Mesenchymal stem cell (in vitro differentiated cells and primary cell): ENCODE results near the gene ATAD2B.

ENCODE experiments used
- DNase-seq: peaks from one replicate; pipeline ENCODE4 v3.0.0-alpha.2; 2013
- H2AFZ ChIP-seq: one replicate; pipeline ENCODE4 v1.6.1; 2013; ENCODE audit warnings: low read depth, mild to moderate bottlenecking, control low read depth, inconsistent platforms, low read length, moderate library complexity
- H2AK5ac ChIP-seq: 2 replicates; pipeline ENCODE4 v1.6.1; 2013; ENCODE audit warnings: low read length, moderate library complexity, mild to moderate bottlenecking, inconsistent platforms; ENCODE audit not compliant: severe bottlenecking
- H2BK120ac ChIP-seq: one replicate; pipeline ENCODE4 v1.6.1; 2013; ENCODE audit warnings: low read depth, mild to moderate bottlenecking, inconsistent platforms, low read length, moderate library complexity
- H2BK12ac ChIP-seq, 2 experiments: one replicate each; pipeline ENCODE4 v1.6.1; 2013; ENCODE audit warnings: inconsistent platforms in 2 of 2, low read length in 2 of 2, mild to moderate bottlenecking in 2 of 2, moderate library complexity in 2 of 2, control low read depth in 1 of 2
- H2BK15ac ChIP-seq: one replicate; pipeline ENCODE4 v1.6.1; 2013; ENCODE audit warnings: mild to moderate bottlenecking, low read depth, inconsistent platforms; ENCODE audit not compliant: poor library complexity, severe bottlenecking
- H2BK5ac ChIP-seq: 2 replicates; pipeline ENCODE4 v1.6.1; 2013; ENCODE audit warnings: low read depth, mild to moderate bottlenecking, low read length, control low read depth, inconsistent platforms; ENCODE audit not compliant: poor library complexity, severe bottlenecking
- H3K14ac ChIP-seq, 2 experiments: one replicate each; pipeline ENCODE4 v1.6.1; 2013; ENCODE audit warnings: inconsistent platforms in 2 of 2, low read length in 2 of 2, control low read depth in 1 of 2, mild to moderate bottlenecking in 1 of 2, moderate library complexity in 1 of 2
- H3K18ac ChIP-seq, 2 experiments: one replicate each; pipeline ENCODE4 v1.6.1; 2013; ENCODE audit warnings: inconsistent platforms in 2 of 2, low read length in 2 of 2, control low read depth in 1 of 2, low read depth in 1 of 2, mild to moderate bottlenecking in 1 of 2
- H3K23ac ChIP-seq, 2 experiments: one replicate each; pipeline ENCODE4 v1.6.1; 2013; ENCODE audit warnings: inconsistent platforms in 2 of 2, low read length in 2 of 2, mild to moderate bottlenecking in 2 of 2, moderate library complexity in 2 of 2, control low read depth in 1 of 2
- H3K27ac ChIP-seq: 2 replicates; pipeline ENCODE4 v1.5.1; 2013; ENCODE audit warnings: mild to moderate bottlenecking, moderate library complexity, low read length, control low read depth, inconsistent platforms; ENCODE audit not compliant: poor library complexity, severe bottlenecking
- H3K27me3 ChIP-seq, 2 experiments: 2 replicates each; pipeline versions ENCODE4 v1.6.1 to v1.7.0; 2013; ENCODE audit warnings: low read length in 2 of 2, mild to moderate bottlenecking in 2 of 2, moderate library complexity in 2 of 2, control low read depth in 1 of 2, inconsistent platforms in 1 of 2; ENCODE audit not compliant: control insufficient read depth in 1 of 2, insufficient read depth in 1 of 2
- H3K36me3 ChIP-seq, 2 experiments: 2 replicates each; pipeline versions ENCODE4 v1.6.1 to v1.7.0; 2013; ENCODE audit warnings: low read length in 2 of 2, control low read depth in 1 of 2, inconsistent platforms in 1 of 2, low read depth in 1 of 2, mild to moderate bottlenecking in 1 of 2; ENCODE audit not compliant: insufficient read depth in 2 of 2, control insufficient read depth in 1 of 2
- H3K4ac ChIP-seq, 2 experiments: one replicate each; pipeline ENCODE4 v1.6.1; 2013; ENCODE audit warnings: inconsistent platforms in 2 of 2, low read length in 2 of 2, mild to moderate bottlenecking in 2 of 2, moderate library complexity in 2 of 2, control low read depth in 1 of 2, low read depth in 1 of 2
- H3K4me1 ChIP-seq: 2 replicates; pipeline ENCODE4 v1.6.1; 2013; ENCODE audit warnings: low read depth, low read length, control low read depth; ENCODE audit not compliant: control insufficient read depth, insufficient read depth
- H3K4me2 ChIP-seq: 2 replicates; pipeline ENCODE4 v1.6.1; 2013; ENCODE audit warnings: low read length, mild to moderate bottlenecking, inconsistent platforms; ENCODE audit not compliant: poor library complexity, severe bottlenecking
- H3K4me3 ChIP-seq, 2 experiments: 2 replicates each; pipeline versions ENCODE4 v1.5.1 to v1.7.0; 2013; ENCODE audit warnings: low read length in 2 of 2, mild to moderate bottlenecking in 2 of 2, control low read depth in 1 of 2, low read depth in 1 of 2; ENCODE audit not compliant: insufficient read depth in 1 of 2
- H3K79me1 ChIP-seq: replicated peaks from 2 replicates; pipeline ENCODE4 v1.6.1; 2013; ENCODE audit warnings: mild to moderate bottlenecking, control low read depth, low read length, inconsistent platforms; ENCODE audit not compliant: poor library complexity, severe bottlenecking
- H3K9ac ChIP-seq: 2 replicates; pipeline ENCODE4 v1.7.0; 2013; ENCODE audit warnings: mild to moderate bottlenecking, low read length, moderate library complexity
- H3K9me3 ChIP-seq: 2 replicates; pipeline ENCODE4 v1.7.0; 2013; ENCODE audit warnings: mild to moderate bottlenecking, low read length; ENCODE audit not compliant: control insufficient read depth
- H4K8ac ChIP-seq: one replicate; pipeline ENCODE4 v1.6.1; 2013; ENCODE audit warnings: inconsistent platforms, mild to moderate bottlenecking, low read length, moderate library complexity
- H4K91ac ChIP-seq: one replicate; pipeline ENCODE4 v1.6.1; 2013; ENCODE audit warnings: mild to moderate bottlenecking, low read length, inconsistent platforms
- WGBS: methylation state at CpG from one replicate; pipeline ENCODE4 v1.1.7; 2013; ENCODE audit warnings: mixed read lengths; 5-methylcytosine and 5-hydroxymethylcytosine counted together

The ATAD2B gene

DNA sequence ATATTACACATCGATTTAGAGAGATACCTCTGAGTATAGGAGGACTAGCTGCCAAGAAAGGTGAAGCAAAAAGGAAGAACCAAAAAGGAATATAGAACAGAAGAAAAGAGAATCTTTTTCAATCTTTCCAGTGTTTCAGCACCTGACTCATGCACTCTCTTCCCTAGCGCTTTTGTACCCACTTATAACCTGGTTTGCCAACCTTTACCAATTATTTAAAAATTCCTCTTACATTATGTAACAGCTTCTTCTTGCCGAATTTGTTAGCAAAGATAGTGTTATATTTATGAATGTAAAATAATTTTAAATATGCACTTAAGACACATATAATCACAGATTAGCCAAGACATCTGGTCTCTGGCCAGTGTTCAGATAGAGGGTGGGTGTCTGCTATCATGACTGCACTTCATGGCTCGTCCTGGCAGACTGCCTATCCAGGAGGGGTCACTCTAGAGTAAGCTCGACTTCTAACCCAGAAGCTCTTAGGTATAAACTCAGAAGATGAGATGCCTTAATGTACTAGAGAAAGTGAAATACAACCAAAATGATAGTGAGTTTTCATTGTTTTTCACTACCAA is 122.9 kb downstream of the ATAD2B start:
- Histone ChIP-seq H3K4me1 (no peaks in the 10 kb centered on the region), H3K14ac (no peak overlapping the region), H3K4me2 (no peak overlapping the region), H3K79me1 (no peaks in the 10 kb centered on the region), H4K8ac (no peak overlapping the region), H3K27ac (no peak overlapping the region), H2BK12ac (no peak overlapping the region), H2AK5ac (no peak overlapping the region), H4K91ac (no peak overlapping the region), H3K23ac (no peak overlapping the region), H3K36me3 (peaks cover 0 to 11% of the 10 kb centered on the region in 2 experiments), H2AFZ (no peak overlapping the region), H3K4ac (no peak overlapping the region), H3K27me3 (no peaks in the 10 kb centered on the region), H2BK5ac (no peak overlapping the region), H3K9ac (no peak overlapping the region), H3K18ac (no peak overlapping the region), H3K9me3 (no peaks in the 10 kb centered on the region), H2BK120ac (no peak overlapping the region), H2BK15ac (no peak overlapping the region), H3K4me3 (no peak overlapping the region)
- WGBS = 57% methylated on average over 3 of the region's 5 CpGs
- no peak for DNase-seq

DNA sequence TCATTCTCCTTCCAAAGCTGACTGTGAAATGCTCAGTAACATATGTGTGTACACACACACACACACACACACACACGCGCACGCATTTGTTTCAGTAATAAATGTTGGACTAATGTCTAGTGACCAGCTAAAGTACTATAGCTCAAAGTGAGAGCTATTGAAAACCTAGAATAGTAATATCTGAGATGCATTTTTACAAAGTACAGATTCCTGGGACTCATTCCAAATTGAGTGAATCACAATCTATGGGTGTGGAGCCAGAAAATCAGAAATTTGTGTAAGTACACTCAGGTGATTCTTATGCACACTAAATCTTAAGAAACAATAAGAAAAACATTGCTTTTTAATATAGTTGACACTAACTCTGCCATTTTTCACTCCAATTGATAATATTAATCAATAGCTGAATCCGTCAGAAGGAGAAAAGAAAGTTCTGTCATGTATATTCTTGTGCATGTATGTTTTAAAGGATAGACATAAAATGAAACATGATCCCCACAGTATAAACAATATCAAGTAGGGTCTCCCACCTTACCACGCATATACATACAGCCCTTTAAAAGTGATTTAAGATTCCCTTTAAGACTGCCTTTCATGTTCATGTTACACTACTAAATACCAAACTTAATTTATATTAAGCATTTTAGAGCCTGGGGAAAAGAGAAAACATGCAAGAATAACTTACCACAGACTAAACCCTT is 123.5 kb downstream of the ATAD2B start:
- H3K79me1 ChIP-seq = no peaks in the 10 kb centered on the region
- H3K23ac ChIP-seq = no peak overlapping the region
- no peak overlapping the region for H2BK5ac ChIP-seq
- no peaks in the 10 kb centered on the region for H3K27me3 ChIP-seq
- no peak overlapping the region for H4K8ac ChIP-seq
- H3K18ac ChIP-seq = no peak overlapping the region
- no peaks in the 10 kb centered on the region for H3K4me1 ChIP-seq
- no peak overlapping the region for H2AFZ ChIP-seq
- H2BK120ac ChIP-seq = no peak overlapping the region
- no peak overlapping the region for H2BK12ac ChIP-seq
- no peak overlapping the region for H4K91ac ChIP-seq
- H3K9ac ChIP-seq = no peak overlapping the region
- peaks cover 0 to 5% of the 10 kb centered on the region in 2 experiments for H3K36me3 ChIP-seq
- H3K14ac ChIP-seq = no peak overlapping the region
- H3K4me3 ChIP-seq = no peak overlapping the region
- H3K4ac ChIP-seq = no peak overlapping the region
- H3K27ac ChIP-seq = no peak overlapping the region
- no peak overlapping the region for H3K4me2 ChIP-seq
- no peak overlapping the region for H2AK5ac ChIP-seq
- H2BK15ac ChIP-seq = no peak overlapping the region
- WGBS = 86% methylated on average over 1 of the region's 5 CpGs
- peak; percentile 47 for DNase-seq
- no peaks in the 10 kb centered on the region for H3K9me3 ChIP-seq

DNA sequence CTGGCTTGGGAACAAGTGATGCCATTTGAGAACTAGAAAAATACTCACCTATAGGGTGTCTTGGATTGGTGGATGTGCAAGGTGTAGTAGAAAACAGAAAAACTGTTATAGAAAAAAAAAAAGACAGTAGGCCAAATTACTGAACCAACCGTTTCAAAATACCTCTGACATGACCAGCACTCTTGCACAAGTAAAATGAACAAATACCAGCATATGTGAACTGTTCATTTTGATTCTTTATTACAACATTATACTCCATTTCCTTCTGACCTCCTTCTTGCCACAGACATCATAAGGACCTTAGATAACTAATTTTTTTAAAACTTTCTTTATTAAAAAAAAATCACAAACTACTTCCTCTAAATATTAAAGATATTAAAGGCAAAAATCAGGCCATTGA is 125.5 kb downstream of the ATAD2B start:
- Histone ChIP-seq H2BK5ac (no peak overlapping the region), H3K79me1 (no peaks in the 10 kb centered on the region), H2BK15ac (no peak overlapping the region), H3K4me2 (no peak overlapping the region), H3K27me3 (no peaks in the 10 kb centered on the region), H4K8ac (no peak overlapping the region), H3K4me3 (no peak overlapping the region), H2BK12ac (no peak overlapping the region), H3K4me1 (no peaks in the 10 kb centered on the region), H2AFZ (no peak overlapping the region), H3K9me3 (no peaks in the 10 kb centered on the region), H2BK120ac (no peak overlapping the region), H3K27ac (no peak overlapping the region), H3K14ac (no peak overlapping the region), H3K18ac (no peak overlapping the region), H3K4ac (no peak overlapping the region), H4K91ac (no peak overlapping the region), H3K23ac (no peak overlapping the region), H2AK5ac (no peak overlapping the region), H3K36me3 (peaks cover 0 to 18% of the 10 kb centered on the region in 2 experiments), H3K9ac (peak overlapping the region; percentile 52)
- DNase-seq = peak; percentile 49
- WGBS = 63% methylated on average over 1 of the region's 1 CpG

DNA sequence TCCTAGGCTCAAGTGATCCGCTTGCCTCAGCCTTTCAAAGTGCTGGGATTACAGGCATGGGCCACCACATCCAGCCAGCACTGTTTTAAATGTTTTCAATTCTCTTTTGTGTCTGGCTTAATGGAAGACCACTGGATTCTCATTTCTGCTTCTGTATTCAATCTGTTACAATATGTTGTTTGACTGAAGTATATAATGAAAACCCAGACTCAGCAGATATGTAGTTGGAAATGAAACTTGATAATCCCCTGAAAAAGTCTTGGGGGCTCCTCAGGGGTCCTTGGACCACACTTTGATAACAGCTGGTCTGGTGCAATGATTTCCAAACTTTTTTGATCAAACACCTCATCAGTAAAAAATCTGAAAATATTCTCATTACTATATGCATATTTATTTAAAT is 132.7 kb downstream of the ATAD2B start:
- Histone ChIP-seq H3K36me3 (peaks cover 0 to 18% of the 10 kb centered on the region in 2 experiments), H3K27me3 (no peaks in the 10 kb centered on the region), H3K23ac (no peak overlapping the region), H3K4me3 (no peak overlapping the region), H3K4me1 (no peaks in the 10 kb centered on the region), H3K14ac (no peak overlapping the region), H4K8ac (no peak overlapping the region), H3K79me1 (no peaks in the 10 kb centered on the region), H3K4me2 (no peak overlapping the region), H3K27ac (no peak overlapping the region), H4K91ac (no peak overlapping the region), H2AK5ac (no peak overlapping the region), H2AFZ (no peak overlapping the region), H3K9me3 (no peaks in the 10 kb centered on the region), H3K4ac (no peak overlapping the region), H2BK15ac (no peak overlapping the region), H3K9ac (no peak overlapping the region), H2BK5ac (no peak overlapping the region), H3K18ac (no peak overlapping the region), H2BK12ac (no peak overlapping the region), H2BK120ac (no peak overlapping the region)
- DNase-seq = no peak
- 100% methylated on average over 1 of the region's 1 CpG for WGBS
